HG02943 (cell line): ENCODE measurements around the gene CCDC57.

Source experiments
- ATAC-seq: cut with Tn5 transposase; IDR thresholded peaks from one replicate; pipeline ENCODE4 v1.9.1; 2021; ENCODE audit warnings: mild to moderate bottlenecking, low read depth, moderate library complexity; ENCODE audit not compliant: unreplicated experiment

Gene CCDC57

DNA sequence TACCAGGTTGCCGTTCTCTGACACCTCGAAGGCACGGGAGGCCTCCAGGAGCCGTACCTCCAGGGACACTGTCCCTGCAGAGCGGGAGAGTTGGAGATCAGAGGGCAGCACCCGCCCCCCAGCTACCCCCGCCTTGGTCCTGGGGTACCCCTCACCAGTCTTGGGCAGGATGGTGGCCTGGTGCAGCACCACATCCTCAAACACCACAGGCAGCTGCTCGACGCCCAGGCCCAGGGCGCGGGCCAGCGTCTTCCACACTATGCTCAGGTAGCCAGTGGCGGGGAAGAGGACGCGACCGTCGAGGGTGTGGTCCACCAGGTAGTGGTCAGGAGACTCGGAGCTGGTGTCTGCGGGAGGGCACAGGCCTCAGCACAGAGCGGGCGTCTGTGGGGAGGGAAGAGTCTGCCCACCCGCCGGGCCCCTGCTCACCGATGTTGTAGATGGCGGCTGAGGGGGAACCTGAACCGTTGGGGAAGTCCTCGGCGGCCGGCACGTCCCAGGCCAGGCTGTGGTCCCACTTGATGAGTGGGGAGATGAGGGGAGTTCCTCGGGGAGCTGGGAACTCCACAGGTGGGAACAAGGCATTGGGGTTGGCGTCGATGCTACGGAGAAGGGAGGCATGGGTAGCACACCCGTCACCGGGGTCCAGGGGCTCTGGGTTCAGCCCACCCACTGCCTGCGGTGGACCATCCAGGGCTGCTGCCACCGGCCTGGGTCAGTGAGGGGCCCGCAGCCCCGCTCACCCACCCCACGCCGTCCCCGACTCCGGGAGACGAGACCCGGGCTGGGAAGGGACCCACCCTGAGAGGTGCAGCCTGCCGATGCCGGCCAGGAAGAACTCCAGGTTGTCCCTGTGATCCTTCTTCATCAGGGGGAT is 124.4 kb downstream of the CCDC57 start:
- no peak for ATAC-seq

DNA sequence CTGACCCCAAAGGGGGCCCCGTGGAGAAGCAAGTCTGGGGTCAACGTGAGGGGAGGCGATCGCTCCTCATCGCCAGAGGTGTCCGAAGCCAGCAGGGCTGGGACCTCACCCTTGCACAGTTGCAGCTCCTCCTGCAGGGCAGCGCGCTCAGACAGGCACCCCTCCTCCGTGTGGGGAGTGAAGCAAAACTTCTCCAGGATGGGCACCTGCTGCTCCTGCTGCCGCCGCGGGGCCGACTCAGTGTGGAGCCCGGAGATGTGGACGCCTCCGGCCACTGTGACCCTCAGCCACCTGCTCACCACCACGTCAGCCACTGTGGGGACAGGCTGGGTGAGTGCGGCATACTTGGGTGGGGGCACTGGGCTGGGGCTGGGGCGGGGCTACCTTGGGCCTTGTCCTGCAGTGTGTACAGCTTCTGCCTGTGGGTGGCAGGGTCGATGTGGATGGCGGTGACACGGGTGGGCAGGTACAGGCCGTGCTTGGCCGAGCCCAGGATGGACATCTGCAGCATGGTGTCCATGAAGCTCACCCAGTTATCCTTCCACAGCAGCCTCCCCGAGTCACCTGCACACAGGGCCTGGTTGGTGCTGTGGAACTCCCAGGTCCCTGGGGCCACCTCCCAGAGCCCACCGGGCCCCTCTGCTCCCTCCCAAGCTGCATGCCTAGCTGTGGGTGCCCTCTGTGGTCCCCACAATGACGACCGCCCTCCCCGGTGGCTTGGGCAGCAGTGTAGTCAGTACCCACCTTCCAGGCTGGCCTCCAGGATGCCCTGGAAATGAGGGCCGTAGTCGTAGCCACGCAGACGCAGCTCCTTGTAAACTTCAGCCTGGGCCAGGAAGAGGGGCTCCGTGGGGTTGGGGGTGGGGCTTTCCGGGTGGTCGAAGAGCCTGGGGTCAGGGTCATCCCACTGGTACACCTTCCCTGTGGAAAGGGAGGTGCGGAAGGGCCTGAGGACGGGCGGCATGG is 125.4 kb downstream of the CCDC57 start:
- ATAC-seq: no peak

DNA sequence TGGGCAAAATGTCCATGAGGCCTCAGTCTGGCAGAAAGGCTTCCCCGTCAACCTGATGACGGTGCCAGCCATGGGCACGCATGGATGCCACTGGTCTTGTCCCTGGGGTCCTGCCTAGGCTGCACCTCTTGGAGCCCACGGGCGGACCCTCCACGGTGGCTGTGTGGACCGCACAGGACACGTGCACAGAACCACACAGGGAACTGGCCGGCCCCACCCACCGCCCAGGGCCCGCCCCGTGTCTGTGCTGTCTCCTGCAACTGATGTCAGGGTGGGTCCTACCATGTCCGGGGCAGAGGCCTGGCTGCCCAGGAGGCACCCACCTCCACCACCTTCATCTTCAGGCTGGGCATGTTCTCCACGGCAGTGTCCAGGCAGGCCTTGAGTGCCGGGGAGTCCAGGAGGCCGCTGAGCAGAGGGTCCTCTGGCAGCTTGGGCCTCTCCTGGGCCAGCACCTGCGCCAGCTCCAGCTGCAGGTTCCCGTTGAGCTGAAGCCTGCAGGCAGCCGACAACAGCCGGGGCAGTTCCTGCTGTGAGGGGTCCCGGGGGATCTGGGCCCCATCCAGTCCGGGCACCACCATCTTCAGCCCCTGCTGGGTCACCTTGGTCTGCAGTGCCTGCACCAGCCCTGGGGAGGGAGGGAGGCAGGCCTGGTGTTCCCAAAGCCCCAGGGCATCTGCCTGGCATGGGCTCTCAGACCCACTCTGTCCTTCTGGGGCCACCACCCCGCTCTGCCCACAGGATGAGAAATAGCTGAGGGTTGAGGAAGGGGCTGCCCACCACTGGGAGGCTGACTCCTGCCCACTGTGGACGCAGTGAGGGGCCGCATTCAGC is 126.5 kb downstream of the CCDC57 start:
- ATAC-seq: no peak

DNA sequence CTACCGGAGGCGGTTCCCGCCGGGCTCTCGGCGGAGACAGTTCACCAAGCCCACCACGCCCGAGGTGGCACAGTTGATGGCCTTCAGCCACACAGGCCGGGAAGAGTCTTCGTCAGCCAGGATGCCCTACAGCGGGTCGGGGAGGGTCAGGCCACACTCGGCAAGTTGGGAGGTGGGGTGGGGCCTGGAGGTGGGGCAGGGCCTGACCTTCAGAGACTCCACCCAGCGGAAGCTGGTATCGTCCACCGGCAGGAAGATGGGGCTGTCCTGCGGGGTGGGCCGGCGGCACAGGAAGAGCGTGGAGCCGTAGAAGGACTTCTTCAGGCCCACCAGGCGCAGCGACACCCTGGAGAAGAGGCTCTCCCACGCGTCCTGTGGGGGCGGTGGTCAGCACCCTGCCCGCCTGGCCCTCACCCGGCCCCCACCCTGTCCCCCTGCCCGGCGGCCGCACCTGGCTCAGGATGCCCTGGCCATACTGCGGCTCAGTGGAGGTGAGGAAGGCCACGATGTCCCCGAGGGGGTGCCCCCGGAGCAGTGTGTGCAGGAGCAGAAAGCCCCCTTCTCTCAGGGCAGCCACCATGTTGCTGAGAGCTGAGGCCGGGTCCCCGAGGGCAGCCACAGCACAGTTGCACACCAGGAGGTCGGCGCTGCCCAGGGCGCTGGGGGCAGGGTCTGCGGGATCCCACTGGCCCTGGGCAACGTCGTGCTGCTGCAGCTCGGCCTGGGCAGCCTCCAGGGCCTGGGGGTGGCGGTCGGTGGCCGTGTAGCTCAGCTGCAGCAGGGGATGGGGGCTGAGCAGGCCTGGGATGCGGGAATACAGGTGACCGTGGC is 127.4 kb downstream of the CCDC57 start:
- ATAC-seq: no peak

DNA sequence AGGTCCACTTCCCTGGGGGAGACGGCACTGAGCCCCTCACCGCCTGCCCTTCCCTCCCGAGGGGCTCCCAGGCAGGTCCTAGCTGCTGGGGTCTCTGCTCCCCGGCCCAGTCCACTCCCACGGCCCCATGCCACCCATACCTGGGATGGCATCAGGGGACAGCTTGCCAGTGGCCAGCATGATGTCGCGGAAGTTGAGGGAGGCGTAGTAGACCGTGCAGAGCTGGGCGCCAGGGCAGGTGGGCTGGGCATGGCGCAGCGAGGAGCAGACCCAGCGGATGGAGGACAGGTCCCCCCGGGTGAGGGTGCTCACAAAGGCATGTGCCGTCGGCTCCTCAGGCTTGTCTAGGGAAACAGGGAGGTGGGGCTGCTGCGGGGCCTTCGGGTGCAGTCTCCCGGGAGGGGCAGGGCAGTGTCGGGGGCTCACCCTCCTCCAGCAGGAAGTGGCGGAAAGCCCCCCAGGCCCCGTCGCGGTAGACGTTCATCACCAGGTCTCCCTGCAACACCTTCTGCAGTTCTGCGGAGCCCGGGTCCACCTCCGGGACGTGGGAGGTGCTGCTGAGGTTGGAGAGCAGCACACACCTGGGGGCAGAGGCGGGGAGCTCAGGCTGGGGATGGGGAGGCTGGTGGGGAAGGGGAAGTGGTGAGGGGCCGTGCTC is 128.1 kb downstream of the CCDC57 start:
- ATAC-seq: no peak

DNA sequence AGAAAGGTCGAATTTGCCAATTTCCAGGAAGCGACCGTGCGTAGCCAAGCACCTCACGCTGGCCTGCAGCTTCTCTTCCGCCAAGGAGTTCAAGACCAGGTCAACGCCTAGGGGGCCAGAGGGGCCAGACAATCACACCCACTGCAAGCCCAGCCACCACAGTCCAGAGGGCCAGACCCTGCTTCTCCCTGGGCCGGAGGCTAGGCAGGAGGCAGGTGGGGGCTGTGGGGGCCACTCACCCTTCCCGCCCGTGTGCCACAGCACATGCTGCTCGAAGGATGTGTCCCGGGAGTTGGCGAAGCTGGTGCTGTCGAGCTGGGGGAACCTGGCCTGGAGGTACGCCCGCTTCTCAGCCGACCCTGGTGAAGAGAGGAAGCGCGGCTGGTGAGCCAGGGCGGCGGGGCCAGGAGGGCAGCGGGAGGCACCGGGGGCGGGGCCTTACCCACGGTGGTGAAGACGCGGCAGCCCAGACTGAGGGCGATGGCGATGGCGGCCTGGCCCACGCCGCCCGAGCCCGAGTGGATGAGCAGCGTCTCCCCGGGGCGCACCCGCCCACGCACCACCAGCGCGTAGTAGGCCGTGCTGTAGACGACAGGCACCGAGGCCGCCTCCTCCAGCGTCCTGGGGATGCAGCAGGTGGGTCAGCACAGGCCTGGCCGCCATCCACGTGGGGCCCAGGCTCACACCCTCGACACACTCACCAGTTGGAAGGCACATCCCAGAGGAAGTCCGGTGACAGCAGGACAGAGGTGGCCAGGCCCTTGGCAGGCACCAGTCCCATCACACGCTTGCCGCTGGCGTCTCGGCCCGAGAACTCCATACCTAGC is 128.9 kb downstream of the CCDC57 start:
- no peak for ATAC-seq

DNA sequence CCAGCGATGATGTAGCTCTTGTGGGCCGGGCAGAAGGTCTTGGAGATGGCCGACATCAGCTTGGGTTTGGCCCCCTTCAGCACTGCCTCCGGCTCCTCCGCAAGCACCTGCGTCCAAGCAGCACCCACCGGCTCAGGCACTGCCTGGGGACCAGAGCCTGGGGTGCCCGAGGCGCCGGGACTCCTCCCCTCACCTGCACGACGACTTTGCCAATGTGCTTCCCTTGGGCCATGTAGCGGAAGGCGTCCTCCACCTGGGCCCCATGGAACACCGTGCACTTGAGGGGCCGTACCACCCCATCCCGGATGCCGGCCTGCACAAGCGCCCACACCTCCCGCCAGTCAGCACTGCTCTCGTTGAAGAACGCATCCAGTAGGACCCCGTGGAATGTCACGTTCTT is 129.6 kb downstream of the CCDC57 start:
- no peak for ATAC-seq

DNA sequence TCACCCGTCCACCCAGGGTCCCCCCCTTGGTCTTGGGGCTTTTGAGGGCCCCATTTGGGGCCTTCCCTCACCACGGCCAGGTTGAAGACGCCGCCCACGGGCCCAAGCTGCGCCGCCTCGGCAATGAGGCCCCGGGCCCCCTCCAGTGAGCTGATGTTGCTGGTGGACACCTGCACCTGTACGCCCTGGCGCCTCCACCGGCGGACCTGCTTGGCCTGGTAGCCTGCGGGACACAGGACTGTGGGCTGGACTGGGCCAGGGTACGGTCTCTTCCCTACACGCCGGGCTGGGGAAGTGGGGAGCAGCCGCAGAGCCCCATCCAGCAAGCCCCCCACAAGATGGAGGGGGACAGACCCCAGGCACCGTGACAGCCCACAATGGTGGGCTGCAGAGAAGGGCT is 130.2 kb downstream of the CCDC57 start:
- ATAC-seq: no peak

DNA sequence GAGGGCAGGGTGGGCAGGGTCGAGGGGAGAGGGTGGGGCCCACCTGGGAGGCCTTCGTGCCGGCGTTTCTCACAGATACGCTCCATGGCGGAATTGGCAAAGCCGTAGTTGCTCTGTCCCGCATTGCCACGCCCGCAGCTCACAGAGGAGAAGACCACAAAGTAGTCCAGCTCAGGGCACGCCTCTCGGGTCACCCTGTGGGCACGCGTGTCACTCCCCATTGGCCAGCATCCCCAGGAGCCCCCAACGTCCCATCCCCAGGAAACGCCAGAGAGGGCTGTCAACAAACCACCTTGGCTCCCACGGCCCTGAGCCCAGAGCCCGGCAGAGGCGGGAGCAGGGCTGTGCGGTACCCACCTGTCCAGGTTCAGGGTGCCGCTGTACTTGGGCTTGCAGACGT is 130.7 kb downstream of the CCDC57 start:
- no peak for ATAC-seq

DNA sequence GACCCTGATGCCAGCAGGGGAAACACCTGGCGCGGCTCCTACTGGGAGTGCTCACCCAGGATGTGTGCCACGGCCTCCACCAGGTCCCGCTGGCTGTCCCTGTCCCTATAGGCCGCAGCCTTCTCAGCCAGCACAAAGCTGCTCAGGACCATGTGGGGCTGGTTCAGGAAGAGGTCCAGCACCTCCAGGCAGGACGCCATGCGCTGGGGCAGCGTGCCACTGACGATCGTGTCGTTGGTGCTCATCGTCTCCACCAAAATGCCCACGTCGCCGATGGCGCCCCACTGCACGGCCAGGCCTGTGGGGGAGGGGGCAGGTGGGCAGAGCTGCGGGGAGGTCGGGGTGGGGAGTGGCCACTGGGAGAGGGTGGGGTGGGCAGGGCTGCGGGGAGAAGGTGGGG is 131.1 kb downstream of the CCDC57 start:
- ATAC-seq: no peak

DNA sequence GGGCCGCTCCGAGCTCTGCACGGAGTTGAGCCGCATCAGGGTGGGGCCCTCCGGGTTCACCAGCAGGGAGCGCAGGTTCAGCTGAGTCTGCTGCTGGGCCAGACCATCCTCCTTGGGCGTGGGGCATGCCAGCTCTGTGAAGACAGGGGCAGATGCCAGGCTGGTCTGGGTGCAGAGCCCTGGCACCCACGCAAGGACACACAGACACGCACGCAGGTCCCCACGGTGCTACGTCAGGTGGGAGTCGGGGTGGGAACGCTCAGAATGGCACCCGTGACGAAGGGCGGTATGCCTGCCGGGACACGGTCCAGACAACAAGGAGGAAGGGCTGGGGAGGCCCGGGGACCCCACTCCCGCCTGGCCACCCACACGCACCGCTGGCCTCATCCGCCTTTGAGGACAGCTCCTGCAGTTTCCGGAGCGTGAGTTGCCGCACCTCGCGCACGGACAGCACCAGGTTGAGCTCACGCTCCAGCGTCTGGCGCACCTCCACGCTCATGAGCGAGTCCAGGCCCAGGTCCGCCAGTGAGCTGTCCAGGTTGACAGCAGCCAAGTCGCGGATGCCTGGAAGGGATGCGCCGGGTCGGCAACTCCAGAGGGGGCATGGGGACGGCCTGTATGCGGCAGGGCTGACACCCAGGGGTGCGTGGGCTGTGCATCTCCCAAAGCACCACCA is 131.7 kb downstream of the CCDC57 start:
- no peak for ATAC-seq

DNA sequence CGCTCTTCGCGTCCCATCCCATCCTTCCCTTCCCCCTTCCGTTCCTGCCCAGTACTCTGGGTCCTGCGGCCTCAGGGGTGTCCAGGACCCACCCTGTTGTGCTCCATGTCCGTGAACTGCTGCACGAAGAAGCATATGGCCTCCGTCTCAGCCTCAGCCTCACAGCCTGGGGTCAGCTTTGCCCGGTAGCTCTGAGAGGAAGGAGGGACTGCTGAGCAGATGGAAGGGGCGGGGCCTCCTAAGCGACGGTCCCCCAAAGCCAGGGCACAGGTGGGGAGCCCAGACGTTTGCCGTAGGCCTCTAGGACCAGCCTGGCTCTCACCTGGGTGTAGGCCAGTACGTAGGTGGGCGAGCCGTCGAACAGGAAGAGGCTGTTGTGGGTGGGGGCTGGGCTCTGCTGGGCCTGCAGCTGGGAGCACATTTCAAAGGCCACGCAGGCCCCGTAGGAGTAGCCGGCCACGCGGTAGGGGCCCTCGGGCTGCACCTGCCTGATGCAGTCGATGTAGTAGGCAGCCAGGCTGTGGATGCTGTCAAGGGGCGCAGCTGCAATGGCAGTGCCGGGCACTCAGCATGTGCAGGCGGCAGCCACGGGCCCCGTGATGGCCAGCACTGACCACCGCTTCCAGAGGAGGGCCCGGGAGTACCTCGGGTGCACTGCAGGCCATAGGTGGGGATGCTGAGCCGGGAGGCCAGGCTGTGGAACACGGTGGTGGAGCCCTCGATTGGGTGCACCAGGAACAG is 132.4 kb downstream of the CCDC57 start:
- ATAC-seq: no peak

DNA sequence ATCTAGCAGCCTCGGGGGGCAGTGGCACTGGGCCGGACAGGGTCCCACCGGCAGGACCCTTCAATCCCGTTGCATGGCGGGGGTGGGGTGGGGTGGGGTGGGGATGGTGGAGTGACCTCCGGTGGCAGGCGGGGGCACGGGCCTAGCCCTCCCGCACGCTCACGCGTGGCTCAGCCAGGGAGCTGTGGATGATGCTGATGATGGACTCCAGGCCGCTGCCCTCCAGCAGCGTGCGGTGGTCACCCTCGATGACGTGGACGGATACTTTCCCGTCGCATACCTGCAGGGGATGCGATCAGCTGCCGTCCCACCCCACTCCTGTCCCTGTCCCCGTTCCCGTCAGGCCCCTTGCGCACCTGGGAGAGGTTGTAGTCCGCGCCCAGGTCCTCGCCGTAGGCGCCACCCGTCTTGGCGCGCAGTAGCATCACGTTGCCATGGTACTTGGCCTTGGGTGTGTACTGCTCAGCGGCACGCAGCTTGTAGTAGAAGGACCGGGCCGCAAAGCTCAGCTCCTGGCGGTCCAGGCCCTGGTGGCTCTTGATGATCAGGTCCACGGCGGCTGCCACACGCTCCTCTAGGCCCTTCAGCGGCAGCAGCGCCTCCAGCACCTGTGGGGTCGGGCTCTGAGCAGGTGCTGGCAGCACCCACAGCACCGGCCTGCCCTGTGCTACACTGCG is 133.5 kb downstream of the CCDC57 start:
- ATAC-seq: no peak

DNA sequence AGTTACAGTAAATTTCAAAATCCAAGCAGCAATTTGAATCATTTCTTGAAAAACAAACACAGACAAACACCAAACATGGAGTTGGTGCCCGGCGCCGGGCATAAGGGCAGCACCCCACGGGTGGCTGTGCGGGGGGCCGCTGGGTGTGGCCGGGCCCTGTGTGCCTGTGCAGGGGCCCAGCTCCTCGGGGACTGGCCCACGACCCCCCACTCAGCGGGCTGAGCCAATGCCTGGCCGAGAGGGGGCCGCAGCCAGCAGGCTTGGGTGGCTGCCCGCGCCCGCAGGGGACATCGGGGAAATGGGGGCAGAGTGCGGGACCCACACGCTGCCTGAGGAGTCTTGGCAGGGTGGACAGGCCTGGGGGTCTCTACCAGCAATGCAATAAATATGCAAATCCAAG is 134.2 kb downstream of the CCDC57 start:
- ATAC-seq: no peak

DNA sequence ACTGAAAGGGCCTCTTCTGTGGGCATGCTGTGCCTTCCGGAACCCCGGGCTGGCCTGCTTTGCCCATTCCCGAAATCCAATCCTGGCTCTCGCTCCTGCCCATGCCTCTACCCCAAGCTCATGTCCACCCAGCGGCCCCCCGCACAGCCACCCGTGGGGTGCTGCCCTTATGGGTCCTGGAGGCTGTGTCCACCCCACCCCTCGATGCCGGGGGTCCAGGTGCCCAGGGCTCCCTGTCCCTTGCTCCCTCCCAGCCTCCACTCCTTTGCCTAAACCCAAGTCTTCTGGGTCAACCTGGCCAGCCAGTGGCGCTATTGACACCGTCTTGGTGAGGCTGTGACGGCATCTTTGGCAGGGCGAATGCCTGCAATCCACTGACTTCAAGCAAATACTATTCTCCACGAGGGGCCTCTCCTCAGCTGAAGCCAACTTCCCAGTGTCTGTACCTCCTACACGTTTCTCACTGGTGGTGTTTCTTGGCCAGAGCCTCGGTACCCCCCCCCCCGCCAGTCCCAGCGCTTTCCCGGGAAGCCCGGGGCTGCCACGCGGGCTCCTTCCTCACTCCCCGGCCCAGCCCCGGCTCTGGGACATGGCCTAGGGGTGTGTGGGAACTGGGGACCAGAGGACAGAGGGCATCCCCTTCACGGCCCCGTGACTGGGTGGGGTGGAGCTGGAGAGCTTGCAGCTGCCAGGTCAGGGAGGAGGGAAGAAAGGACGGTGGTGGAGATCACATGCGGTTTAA is 134.9 kb downstream of the CCDC57 start:
- no peak for ATAC-seq
